Cardiac muscle cell (in vitro differentiated cells and primary cell): Measurements from ENCODE around the gene WDR55. TPM values are rescaled to one million over a fixed set of nuclear protein-coding genes. Genes with fewer than 3 reads are reported as not detected.
"Not testable (repeated sequence)": the region's sequence is repeated elsewhere in the genome, so short reads cannot be mapped to it uniquely, and the experiment has no call there.

Source experiments
- DNase-seq, 2 donors: peaks; one replicate each; pipeline versions ENCODE4 v3.0.0 to v3.0.0-alpha.2; 2010 to 2017; ENCODE audit warnings: low read depth in 1 of 2, low spot score in 1 of 2
- H3K27ac ChIP-seq: fragments of 200-600 bp; sonication (generic); 2 replicates; pipeline ENCODE4 v1.5.1; 2016
- H3K27me3 ChIP-seq: fragments of 200-600 bp; sonication (generic); 2 replicates; pipeline ENCODE4 v1.6.0; 2016; ENCODE audit warnings: control low read depth
- H3K36me3 ChIP-seq: fragments of 200-600 bp; sonication (generic); 2 replicates; pipeline ENCODE4 v1.5.1; 2016; ENCODE audit warnings: control low read depth
- H3K4me1 ChIP-seq: fragments of 200-600 bp; sonication (generic); 2 replicates; pipeline ENCODE4 v1.8.1; 2017; ENCODE audit warnings: low read depth, mild to moderate bottlenecking, mixed run types
- H3K4me3 ChIP-seq: fragments of 200-600 bp; sonication (generic); 2 replicates; pipeline ENCODE4 v1.5.1; 2016; ENCODE audit warnings: mild to moderate bottlenecking
- H3K9me3 ChIP-seq: fragments of 200-600 bp; sonication (generic); 2 replicates; pipeline ENCODE4 v1.5.1; 2017; ENCODE audit warnings: low read depth, mild to moderate bottlenecking, control low read depth
- polyA plus RNA-seq: library from polyadenylated mRNA; unstranded; fragments of >200 nt; fragmentation: Nextera tagmentation; extraction: Ambion mirVana; gene quantifications from 2 replicates; pipeline ENCODE4 v1.2.1, GENCODE V29; 2016
- total RNA-seq: library from RNA; depleted of rRNA; stranded (reverse); fragments of >200 nt; gene quantifications from 2 replicates; pipeline ENCODE4 v1.2.3, GENCODE V29; 2016
- TF ChIP-seq, protein P1 (sequence below): IDR thresholded peaks from 2 replicates; pipeline ENCODE4 v1.5.1; 2012; ENCODE audit warnings: low read depth, mild to moderate bottlenecking, low read length

The WDR55 gene
- total and polyA plus RNA-seq, 2 experiments from 2014 or later: 17.7 to 23.8 TPM

DNA sequence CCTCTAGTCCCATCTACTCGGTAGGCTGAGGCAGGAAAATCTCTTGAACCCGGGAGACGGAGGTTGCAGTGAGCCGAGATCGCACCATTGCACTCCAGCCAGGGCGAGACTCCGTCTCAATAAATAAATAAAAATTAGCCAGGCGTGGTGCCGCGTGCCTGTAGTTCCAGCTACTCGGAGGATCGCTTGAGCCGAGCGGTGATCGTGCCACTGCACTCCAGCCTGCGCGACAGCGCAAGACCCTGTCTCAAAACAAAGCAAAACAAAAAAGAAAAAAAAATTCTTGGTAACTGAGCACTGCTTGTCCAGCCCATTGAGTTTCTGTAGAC, 710 bp upstream of the WDR55 start:
- peaks cover 39% of the 10 kb centered on the region for H3K36me3 ChIP-seq
- no peaks in the 10 kb centered on the region for H3K9me3 ChIP-seq
- TF ChIP-seq, protein P1, sequence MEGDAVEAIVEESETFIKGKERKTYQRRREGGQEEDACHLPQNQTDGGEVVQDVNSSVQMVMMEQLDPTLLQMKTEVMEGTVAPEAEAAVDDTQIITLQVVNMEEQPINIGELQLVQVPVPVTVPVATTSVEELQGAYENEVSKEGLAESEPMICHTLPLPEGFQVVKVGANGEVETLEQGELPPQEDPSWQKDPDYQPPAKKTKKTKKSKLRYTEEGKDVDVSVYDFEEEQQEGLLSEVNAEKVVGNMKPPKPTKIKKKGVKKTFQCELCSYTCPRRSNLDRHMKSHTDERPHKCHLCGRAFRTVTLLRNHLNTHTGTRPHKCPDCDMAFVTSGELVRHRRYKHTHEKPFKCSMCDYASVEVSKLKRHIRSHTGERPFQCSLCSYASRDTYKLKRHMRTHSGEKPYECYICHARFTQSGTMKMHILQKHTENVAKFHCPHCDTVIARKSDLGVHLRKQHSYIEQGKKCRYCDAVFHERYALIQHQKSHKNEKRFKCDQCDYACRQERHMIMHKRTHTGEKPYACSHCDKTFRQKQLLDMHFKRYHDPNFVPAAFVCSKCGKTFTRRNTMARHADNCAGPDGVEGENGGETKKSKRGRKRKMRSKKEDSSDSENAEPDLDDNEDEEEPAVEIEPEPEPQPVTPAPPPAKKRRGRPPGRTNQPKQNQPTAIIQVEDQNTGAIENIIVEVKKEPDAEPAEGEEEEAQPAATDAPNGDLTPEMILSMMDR: no peak
- H3K4me3 ChIP-seq: peak overlapping the region; percentile 75
- peak overlapping the region; percentile 83 for H3K27ac ChIP-seq
- H3K27me3 ChIP-seq: no peaks in the 10 kb centered on the region
- DNase-seq: no peak
- peaks cover 3% of the 10 kb centered on the region for H3K4me1 ChIP-seq

DNA sequence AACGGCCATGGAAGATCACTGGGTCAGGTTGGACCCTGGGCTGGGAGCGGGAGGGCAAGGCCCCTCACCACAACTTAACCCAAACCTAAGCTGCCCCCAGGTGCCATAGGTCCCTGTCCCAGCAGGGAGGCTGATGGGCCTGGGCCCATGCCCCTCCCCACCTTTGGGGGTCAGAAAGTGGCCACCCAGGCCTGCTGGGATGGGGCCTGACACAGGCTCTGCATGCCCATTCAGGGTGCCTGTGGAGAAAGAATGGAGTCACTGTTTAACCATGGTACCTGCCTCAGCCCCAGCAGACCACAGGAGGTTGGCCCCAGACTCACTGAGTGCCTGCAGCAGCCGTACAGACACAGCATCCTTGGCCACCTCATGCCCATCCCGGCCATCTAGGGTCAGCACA, 6.3 kb downstream of the WDR55 start:
- DNase-seq, H3K9me3 ChIP-seq, H3K27me3 ChIP-seq, H3K4me1 ChIP-seq, H3K4me3 ChIP-seq, H3K27ac ChIP-seq: not testable (repeated sequence)
- peaks cover 26% of the 10 kb centered on the region for H3K36me3 ChIP-seq

DNA sequence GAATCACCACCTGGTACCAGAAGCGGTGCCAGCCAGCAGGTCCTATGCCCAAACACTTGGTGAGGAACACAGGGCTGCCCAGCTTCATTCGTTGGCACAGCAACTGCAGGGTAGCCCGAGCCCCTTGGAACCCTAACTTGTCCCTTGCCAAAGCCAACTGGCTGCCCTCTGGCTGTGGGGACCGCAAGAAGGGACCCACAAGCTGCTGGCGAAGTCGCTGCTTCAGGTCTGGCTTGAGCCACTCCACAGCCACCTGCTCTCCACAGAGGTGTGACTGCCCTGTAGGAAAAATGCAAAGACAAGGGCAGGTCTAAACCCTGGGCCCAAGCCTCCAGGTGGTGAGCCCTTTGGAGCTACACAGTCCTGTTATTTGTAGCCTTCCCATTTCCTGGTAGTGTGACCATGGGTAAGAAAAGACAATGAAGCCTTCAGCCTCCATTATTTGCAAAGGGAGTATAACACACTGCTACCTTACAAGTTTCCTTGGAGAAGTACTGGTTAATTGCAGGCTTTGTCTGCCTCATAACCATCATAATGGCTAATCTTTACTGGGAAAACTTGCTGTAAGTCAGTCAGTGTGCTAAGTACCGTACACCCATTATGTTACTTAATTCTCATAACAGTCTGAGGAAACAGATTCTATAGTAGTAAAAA, 6.9 kb downstream of the WDR55 start:
- no peaks in the 10 kb centered on the region for H3K9me3 ChIP-seq
- DNase-seq: no peak
- no peaks in the 10 kb centered on the region for H3K27me3 ChIP-seq
- TF ChIP-seq, protein P1: no peak
- peaks cover 32% of the 10 kb centered on the region for H3K36me3 ChIP-seq
- no peak overlapping the region for H3K4me3 ChIP-seq
- H3K4me1 ChIP-seq: no peaks in the 10 kb centered on the region
- H3K27ac ChIP-seq: peak overlapping the region; percentile 28

DNA sequence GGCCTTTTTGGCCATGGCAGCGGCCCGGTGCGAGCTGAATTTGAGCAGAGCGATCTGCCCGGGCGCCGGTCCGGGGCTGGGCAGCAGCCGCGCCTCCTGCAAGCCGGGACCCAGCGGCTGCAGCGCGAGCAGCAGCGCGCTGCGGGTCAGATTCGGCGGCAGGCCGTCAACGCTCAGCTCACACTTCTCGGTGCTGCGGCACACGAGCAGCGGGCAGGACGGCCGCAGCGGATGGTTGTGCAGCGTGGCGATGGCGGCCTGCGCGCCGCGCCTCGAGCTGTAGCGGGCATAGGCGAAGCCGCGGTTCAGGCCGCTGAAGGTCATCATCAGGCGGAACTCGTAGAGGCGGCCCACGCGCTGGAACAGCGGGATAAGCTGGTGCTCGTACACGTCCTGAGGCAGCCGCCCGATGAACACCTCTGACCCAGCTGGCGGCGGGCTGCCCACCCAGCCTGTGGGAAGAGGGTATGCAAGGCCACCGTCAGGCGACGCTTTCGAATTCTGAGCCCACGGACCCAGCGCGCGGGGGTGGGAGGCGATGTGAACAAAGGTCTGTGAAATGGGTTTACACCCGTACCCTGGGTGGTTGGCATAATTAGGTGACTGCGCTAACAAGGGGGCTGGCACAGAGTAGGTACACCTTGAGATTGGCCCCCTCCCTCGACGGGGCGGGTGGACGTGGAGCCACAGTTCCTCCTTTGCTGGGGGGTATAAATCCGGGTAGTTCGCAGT, 7.9 kb downstream of the WDR55 start:
- Histone ChIP-seq H3K36me3 (peaks cover 42% of the 10 kb centered on the region), H3K9me3 (no peaks in the 10 kb centered on the region), H3K4me3 (no peak overlapping the region), H3K27me3 (no peaks in the 10 kb centered on the region), H3K4me1 (no peaks in the 10 kb centered on the region), H3K27ac (no peak overlapping the region)
- peak; percentile 39 to 51 for DNase-seq
- TF ChIP-seq, protein P1: no peak

DNA sequence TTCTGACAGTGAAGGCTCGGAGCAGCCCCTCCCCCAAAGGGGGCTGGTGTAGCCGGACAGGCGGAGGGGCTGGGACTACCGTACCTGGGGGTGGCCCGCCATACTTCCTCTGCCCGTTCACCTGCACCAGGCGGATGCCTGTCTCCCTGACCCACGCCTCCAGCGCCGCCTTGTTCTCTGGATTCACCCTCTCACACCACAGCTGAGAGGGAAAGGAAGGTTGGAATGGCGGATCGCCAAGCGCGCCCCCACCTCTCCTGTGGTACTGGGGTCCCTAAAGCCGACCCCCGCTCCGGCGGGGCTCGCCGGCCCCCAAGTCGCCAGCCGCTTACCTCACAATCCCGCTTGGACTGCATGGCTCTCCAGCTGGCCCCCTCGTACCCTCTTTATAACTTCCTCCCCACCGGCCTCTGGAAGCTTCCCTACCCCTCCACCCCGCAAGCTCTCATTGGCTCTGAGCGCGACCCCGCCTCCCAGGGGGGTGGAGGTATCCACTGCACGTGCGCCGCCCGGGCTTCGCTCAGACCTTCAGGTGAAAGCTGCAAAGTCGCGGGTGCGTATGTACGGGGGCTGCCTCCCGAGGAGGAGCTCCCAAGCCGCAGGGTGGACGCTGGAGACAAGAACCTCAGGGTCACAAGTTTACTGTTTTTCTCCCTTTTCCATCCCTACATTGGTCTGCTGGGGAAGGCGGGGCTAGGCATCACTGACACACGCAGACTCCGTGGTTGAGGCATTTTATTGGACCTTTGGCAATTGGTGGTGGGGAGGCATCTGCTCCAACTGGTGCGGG, 8.7 kb downstream of the WDR55 start, which contains the start of gene DND1:
Gene DND1 (minus strand): TSS at position 390 of the 790 bp plus-strand sequence. CDS start 34 bp downstream, at position 356.
- Histone ChIP-seq H3K27me3 (no peaks in the 10 kb centered on the region), H3K4me1 (no peaks in the 10 kb centered on the region), H3K9me3 (no peaks in the 10 kb centered on the region), H3K36me3 (peaks cover 42% of the 10 kb centered on the region), H3K4me3 (no peak within 1 kb of the TSS), H3K27ac (no peak within 1 kb of the TSS)
- DNase-seq: no peak
- TF ChIP-seq, protein P1: no peak
